SJSA1 (cell line): ENCODE measurements around the gene AMN. TPM values are rescaled to one million over a fixed set of nuclear protein-coding genes. Genes with fewer than 3 reads are reported as not detected.
"Not testable (repeated sequence)": the region's sequence is repeated elsewhere in the genome, so short reads cannot be mapped to it uniquely, and the experiment has no call there.

Source experiments
- DNase-seq, 2 experiments: peaks; one replicate each; pipeline ENCODE4 v3.0.0-alpha.2; 2015 to 2020; ENCODE audit warnings: low spot score in 2 of 2, low read depth in 1 of 2
- H3K27ac ChIP-seq: fragments of 250-450 bp; sonication (Bioruptor Pico); 2 replicates; pipeline ENCODE4 v1.5.1; 2020; ENCODE audit warnings: mild to moderate bottlenecking, moderate library complexity
- H3K27me3 ChIP-seq: fragments of 250-450 bp; sonication (Bioruptor Pico); replicated peaks from 2 replicates; pipeline ENCODE4 v1.5.1; 2020; ENCODE audit warnings: mild to moderate bottlenecking, moderate library complexity
- H3K36me3 ChIP-seq: fragments of 250-450 bp; sonication (Bioruptor Pico); 2 replicates; pipeline ENCODE4 v1.5.1; 2020; ENCODE audit warnings: mild to moderate bottlenecking
- H3K4me1 ChIP-seq: fragments of 250-450 bp; sonication (Bioruptor Pico); replicated peaks from 2 replicates; pipeline ENCODE4 v1.6.1; 2021; ENCODE audit warnings: mild to moderate bottlenecking
- H3K4me3 ChIP-seq: fragments of 250-450 bp; sonication (Bioruptor Pico); 2 replicates; pipeline ENCODE4 v1.5.1; 2020; ENCODE audit warnings: mild to moderate bottlenecking
- H3K9me3 ChIP-seq: fragments of 250-450 bp; sonication (Bioruptor Pico); replicated peaks from 2 replicates; pipeline ENCODE4 v1.5.1; 2020; ENCODE audit warnings: mild to moderate bottlenecking
- total RNA-seq: library from RNA; depleted of rRNA; stranded (reverse); fragments of >200 nt; shearing (Covaris generic); gene quantifications from 2 replicates; pipeline ENCODE4 v1.2.3, GENCODE V29; 2014

AMN gene
- total RNA-seq, 1 experiment from 2014 or later = not detected

DNA sequence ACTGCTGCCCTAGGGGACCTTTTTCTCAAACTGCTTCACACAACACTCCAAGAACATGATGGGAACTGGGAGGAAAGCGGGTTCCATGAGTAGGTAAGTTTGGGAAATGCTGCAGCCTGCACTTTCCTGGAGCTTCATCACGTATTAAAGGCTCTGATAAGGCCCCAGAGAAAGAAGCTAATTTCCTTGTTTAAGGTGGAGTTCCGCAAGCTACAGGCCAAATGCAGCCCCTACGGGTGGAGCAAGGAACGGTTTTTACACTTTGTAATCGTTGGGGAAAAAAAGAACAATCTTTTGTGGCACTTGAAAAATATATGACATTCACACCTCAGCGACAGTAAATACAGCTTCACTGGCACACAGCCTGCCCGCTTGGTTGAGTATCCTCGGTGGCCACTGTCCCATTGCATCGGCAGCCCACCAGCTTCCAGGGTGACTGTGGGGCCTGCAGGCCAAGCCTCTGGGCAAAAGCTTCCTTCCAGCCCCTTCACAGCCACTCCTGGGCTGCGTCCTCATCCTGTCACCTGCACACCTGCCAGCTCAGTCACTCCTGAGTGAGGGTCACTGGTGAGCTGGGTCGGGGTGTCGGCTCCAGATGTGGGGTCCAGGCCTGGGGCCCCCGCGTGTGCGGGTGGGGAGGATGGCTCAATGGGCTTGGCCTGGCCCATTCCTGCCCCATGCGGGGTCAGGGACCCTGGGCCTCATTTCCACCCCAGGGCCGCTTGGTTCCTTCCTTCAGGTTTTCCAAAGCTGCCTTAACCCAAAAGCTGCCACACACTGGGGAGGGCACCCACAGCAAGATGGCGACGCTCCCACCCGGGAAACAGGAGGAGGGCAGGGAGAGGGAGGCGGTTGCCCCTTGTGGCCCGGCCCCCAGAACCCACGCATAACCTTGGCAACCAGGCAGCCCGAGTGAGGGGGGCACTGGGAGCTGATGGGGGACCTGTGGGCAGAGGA lies 2.4 kb downstream of the AMN start:
- H3K36me3 ChIP-seq = no peaks in the 10 kb centered on the region
- H3K4me3 ChIP-seq = no peak overlapping the region
- DNase-seq = no peak
- H3K9me3 ChIP-seq = no peaks in the 10 kb centered on the region; the same call in 1 of the 2 replicates
- no peak overlapping the region for H3K27ac ChIP-seq
- H3K4me1 ChIP-seq = peaks cover 15% of the 10 kb centered on the region
- peaks cover 44% of the 10 kb centered on the region for H3K27me3 ChIP-seq

DNA sequence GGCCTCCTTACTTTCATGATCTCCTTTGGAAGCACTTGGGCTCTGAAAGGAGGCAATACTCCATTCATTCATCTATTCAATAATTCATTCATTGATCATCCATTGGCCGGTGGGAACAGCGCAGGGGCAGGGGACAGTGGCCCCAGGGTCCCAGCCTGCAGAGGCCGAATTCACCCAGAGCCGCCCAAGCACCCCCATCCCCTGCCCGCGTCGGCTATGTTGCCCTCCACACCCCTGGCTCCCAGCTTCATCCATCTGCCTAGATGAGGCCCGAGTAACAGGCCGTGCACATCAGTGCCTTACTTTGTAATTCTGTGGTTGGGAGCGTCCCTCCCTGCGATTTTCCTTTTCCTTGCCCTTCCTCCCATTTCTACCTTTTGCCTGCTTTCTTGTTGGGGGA lies 3.2 kb downstream of the AMN start:
- Histone ChIP-seq H3K4me1 (peaks cover 17% of the 10 kb centered on the region), H3K36me3 (no peaks in the 10 kb centered on the region), H3K27ac (no peak overlapping the region), H3K9me3 (no peaks in the 10 kb centered on the region; the same call in 1 of the 2 replicates), H3K4me3 (no peak overlapping the region), H3K27me3 (peaks cover 51% of the 10 kb centered on the region)
- DNase-seq = no peak

DNA sequence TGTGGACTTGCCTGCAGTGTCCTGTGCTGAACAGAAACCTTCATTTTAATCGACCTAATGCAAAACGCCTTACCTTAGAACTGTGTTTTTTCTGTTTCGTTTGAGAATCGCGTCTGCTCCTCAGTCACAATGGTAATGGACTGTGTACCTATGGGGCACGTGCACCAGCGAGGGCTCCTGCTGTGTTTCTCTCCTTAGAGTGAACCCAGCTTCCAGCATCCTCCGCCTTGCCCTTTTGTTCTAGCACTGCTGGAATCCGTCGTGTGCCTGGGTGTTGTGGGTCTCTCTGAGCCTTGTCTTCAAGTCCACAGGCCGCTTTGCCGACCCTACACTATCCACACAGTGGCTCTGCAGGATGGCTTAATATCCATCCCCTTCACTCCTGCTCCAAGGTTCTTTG lies 3.6 kb downstream of the AMN start:
- peaks cover 17% of the 10 kb centered on the region for H3K4me1 ChIP-seq
- H3K4me3 ChIP-seq = no peak overlapping the region
- peaks cover 52% of the 10 kb centered on the region for H3K27me3 ChIP-seq
- H3K9me3 ChIP-seq = no peaks in the 10 kb centered on the region; the same call in 1 of the 2 replicates
- H3K27ac ChIP-seq = no peak overlapping the region
- H3K36me3 ChIP-seq = no peaks in the 10 kb centered on the region
- DNase-seq = no peak

DNA sequence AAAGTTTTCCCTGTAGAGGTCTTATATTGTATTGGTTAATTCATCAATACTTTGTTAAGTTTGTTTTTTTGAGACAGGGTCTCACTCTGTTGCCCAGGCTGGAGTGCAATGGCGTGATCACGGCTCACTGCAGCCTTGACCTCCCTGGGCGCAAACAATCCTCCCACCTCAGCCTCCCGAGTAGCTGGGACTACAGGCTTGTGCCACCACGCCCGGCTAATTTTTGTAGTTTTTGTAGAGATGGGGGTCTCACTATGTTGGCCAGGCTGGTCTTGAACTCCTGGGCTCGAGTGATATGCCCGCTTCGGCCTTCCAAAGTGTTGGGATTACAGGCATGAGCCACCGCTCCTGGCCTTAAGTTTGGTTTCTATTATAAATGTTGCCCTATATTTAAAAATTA lies 4.4 kb downstream of the AMN start:
- peaks cover 52% of the 10 kb centered on the region for H3K27me3 ChIP-seq

DNA sequence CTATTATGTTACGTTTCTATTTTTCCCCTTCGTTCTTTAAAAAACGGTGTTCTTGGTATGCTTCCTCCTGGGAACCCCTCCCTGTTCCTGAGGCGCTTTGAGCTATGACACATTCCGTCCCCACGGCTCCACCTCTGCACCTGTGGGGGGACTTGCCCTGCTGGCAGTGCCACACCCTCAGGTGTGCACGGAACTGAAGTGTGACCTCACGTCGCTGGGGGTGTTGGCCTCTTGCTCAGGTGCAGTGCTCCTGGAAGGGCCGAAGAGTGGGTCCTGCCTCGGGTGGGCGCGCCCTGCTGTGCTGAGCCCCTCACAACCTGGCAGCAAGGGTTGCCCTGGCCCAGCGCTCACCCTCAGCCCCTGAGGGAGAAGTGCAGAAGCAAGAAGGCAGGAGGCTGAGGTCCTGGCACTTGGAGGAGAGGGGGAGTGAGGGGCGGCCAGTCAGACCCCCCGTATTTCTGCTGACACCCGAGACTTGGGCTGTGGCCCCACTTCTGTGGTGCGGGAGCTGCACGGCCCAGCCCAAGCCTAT lies 4.9 kb downstream of the AMN start:
- no peak for DNase-seq
- Histone ChIP-seq H3K4me3 (no peak overlapping the region), H3K4me1 (peaks cover 17% of the 10 kb centered on the region), H3K9me3 (no peaks in the 10 kb centered on the region), H3K27ac (no peak overlapping the region), H3K27me3 (peaks cover 52% of the 10 kb centered on the region), H3K36me3 (peaks cover 7% of the 10 kb centered on the region; the same call in 1 of the 2 replicates)

More for the DNA sequence above, 4.4 kb downstream of the AMN start:
- not testable (repeated sequence) for DNase-seq, H3K36me3 ChIP-seq, H3K4me3 ChIP-seq, H3K27ac ChIP-seq, H3K9me3 ChIP-seq
- peaks cover 17% of the 10 kb centered on the region for H3K4me1 ChIP-seq

DNA sequence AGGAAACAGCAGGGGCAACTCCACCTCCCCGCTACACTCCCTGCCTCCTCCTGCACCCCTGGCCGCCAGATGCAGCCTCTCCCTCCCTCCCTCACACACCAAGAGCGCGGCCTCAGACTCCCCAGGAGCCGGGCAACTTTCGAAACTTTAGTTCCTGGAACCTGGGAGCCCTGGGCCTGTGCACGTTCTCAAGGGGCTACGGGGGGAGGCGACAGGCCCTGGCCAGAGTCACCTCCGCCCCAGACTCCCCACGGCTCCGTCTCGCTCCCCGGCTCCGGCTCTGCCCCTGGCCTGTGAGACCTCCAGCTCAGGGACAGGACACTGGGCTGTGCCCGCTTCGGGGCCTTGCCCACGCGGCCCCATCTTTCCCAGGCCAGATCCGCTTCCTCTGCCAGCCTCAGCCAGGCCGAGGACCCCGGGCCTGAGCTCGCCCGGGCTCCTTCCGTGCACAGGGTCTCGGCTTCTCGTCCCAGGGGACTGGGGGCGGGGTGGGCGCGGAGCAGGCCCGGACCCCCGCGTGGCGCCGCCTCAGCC lies 5.5 kb downstream of the AMN start:
- H3K4me3 ChIP-seq = no peak overlapping the region
- no peaks in the 10 kb centered on the region for H3K9me3 ChIP-seq
- DNase-seq = no peak
- H3K4me1 ChIP-seq = peaks cover 17% of the 10 kb centered on the region
- peaks cover 8% of the 10 kb centered on the region for H3K36me3 ChIP-seq
- H3K27me3 ChIP-seq = peaks cover 47% of the 10 kb centered on the region
- no peak overlapping the region for H3K27ac ChIP-seq

DNA sequence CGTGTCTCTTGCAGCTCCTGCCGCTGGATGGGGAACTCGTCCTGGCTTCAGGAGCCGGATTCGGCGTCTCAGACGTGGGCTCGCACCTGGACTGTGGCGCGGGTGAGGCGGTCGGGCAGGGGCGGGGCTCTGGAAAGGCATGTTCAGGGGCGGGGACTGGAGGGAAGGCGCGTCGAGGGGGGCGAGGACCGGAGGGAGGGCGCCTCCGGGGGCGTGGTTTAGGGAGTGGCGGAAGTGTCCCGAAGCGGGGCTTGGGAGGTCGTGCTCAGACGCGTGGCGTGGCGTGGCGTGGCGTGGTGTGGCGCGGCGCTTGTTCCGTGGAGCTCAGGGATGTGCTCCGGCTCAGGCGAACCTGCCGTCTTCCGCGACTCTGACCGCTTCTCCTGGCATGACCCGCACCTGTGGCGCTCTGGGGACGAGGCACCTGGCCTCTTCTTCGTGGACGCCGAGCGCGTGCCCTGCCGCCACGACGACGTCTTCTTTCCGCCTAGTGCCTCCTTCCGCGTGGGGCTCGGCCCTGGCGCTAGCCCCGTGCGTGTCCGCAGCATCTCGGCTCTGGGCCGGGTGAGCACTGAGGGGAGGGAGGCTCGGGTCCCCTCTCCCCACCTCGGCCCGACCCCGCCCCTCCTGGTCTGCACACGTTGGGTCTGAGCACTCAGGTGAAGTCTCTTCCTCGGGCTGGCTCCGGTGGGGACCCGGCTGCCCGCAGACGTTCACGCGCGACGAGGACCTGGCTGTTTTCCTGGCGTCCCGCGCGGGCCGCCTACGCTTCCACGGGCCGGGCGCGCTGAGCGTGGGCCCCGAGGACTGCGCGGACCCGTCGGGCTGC lies 6.2 kb downstream of the AMN start:
- Histone ChIP-seq H3K4me3 (no peak overlapping the region; the same call in 1 of the 2 replicates), H3K36me3 (peaks cover 15% of the 10 kb centered on the region), H3K27me3 (peaks cover 40% of the 10 kb centered on the region), H3K9me3 (no peaks in the 10 kb centered on the region), H3K27ac (no peak overlapping the region), H3K4me1 (peaks cover 17% of the 10 kb centered on the region)
- DNase-seq = no peak

DNA sequence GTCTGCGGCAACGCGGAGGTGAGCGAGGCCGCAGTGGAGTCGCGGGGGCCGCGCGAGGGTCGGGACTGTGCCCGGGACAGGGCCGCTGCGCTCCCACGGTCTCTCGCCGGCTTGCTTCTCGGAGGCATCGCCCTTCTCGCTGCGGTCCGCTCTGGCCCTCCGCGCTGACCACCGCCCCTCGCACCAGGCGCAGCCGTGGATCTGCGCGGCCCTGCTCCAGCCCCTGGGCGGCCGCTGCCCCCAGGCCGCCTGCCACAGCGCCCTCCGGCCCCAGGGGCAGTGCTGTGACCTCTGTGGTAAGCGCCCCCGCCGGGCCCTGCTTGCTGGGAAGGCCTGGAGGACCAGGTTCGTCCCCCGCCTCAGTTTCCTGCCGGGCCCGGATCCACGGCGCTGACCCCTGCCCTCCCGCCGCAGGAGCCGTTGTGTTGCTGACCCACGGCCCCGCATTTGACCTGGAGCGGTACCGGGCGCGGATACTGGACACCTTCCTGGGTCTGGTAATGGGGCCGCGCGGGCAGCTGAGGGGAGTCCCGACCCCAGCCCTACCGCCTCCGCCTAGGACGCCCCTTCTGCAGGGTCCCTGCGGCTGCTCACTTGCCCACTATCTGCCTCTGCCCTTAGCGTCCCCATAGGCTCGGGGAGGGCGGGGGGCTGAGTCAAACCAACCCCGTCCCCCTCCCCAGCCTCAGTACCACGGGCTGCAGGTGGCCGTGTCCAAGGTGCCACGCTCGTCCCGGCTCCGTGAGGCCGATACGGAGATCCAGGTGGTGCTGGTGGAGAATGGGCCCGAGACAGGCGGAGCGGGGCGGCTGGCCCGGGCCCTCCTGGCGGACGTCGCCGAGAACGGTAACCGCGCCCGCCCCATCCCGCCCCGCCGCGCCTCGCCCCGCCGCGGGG lies 7.0 kb downstream of the AMN start:
- H3K9me3 ChIP-seq = no peaks in the 10 kb centered on the region
- no peak overlapping the region for H3K4me3 ChIP-seq
- DNase-seq = no peak
- peaks cover 17% of the 10 kb centered on the region for H3K4me1 ChIP-seq
- no peak overlapping the region for H3K27ac ChIP-seq
- peaks cover 20% of the 10 kb centered on the region for H3K36me3 ChIP-seq
- H3K27me3 ChIP-seq = peaks cover 31% of the 10 kb centered on the region

DNA sequence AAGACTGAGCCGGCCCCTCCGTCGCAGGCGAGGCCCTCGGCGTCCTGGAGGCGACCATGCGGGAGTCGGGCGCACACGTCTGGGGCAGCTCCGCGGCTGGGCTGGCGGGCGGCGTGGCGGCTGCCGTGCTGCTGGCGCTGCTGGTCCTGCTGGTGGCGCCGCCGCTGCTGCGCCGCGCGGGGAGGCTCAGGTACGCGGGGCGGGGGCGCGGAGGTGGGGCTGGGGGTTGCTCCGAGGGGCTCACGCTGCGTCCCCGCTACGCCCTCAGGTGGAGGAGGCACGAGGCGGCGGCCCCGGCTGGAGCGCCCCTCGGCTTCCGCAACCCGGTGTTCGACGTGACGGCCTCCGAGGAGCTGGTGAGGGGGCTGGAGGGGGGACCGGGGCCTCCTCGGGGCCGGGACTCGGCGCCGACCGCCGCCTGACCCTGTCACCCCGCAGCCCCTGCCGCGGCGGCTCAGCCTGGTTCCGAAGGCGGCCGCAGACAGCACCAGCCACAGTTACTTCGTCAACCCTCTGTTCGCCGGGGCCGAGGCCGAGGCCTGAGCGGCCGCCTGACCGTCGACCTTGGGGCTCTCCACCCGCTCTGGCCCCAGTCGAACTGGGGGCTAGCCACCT lies 7.8 kb downstream of the AMN start:
- Histone ChIP-seq H3K36me3 (peaks cover 20% of the 10 kb centered on the region), H3K9me3 (no peaks in the 10 kb centered on the region), H3K4me3 (no peak overlapping the region), H3K27ac (no peak overlapping the region), H3K4me1 (peaks cover 17% of the 10 kb centered on the region), H3K27me3 (peaks cover 30% of the 10 kb centered on the region)
- DNase-seq = no peak

DNA sequence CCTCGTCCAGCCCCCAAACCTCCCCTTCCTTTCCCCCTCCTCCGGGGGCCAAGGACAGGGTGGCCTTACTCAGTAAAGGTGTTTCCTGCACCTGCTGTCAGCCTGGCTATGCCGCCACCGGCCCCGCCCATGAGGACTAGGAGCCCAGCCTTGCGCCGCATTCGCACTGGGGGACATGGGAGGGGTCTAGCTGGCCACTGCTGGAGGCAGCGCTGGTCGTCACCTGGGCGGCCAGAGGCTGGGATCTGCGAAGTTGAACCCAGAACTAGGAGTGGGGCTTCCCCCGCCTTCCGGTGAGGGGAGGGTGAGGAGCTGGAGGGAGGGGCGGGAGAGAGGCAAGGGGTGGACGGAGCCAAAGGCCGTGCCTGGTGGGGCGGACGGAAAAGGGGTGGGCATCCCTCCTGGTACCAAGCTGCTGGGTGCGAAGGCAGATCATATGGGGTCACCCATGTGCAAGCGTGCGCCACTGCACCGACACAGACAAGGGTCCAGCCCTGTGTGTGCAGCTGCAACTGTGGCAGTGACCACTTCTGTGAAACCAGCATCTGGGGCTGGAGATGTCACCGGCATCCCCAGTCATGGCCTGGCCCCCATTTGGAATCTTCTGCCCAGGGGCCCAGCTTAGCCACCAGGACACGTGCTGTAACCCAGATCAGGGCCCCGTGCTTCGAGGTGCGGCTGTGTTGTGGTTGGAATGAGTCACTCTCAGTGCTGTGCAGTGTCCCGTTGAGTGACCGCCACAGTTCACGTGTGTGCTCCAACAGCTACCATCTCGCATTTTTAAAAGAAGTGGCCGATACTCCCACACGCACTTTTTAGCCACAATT lies 8.5 kb downstream of the AMN start:
- peaks cover 17% of the 10 kb centered on the region for H3K4me1 ChIP-seq
- H3K27ac ChIP-seq = no peak overlapping the region
- peaks cover 20% of the 10 kb centered on the region for H3K36me3 ChIP-seq
- H3K4me3 ChIP-seq = no peak overlapping the region
- peaks cover 30% of the 10 kb centered on the region for H3K27me3 ChIP-seq
- DNase-seq = no peak
- no peaks in the 10 kb centered on the region for H3K9me3 ChIP-seq

DNA sequence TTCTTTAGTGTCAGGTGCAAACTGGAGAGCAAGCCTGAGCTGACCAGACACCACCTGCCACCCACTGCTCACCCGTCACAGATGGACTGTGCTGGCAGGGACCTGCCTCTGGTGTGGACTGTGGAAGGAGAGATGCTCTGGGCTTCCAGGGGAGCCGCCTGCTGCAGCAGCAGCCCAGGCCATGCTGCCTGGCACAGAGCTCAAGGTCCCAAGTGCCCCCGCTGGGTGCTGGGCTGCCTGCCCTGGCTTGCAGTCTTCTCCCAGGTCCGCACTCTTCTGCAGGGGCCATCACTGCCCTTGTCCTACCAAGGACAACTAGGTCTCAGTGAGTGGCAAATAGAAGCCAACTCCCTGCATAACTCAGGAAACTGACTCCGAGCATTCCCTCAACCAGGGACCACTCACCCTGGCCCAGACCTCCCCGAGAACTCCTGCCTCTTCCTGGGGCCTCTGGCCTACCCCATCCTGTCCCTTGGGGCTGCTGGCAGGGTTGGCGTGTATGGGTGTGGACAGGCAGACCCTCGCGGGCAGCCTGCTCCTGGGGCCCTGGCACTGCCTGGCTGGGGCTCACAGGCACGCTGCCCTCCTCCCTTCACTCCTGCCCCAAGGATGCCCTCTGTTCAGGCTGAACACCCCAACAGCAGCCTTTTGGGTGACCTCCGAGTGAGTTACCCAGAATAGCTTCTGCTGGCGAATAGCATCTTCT lies 9.3 kb downstream of the AMN start:
- Histone ChIP-seq H3K4me1 (peaks cover 17% of the 10 kb centered on the region), H3K4me3 (no peak overlapping the region), H3K9me3 (no peaks in the 10 kb centered on the region), H3K27ac (no peak overlapping the region), H3K36me3 (peaks cover 20% of the 10 kb centered on the region), H3K27me3 (peaks cover 30% of the 10 kb centered on the region)
- DNase-seq = no peak
